ENCODE data around the gene PTGER1. TPM values are rescaled to one million over a fixed set of nuclear protein-coding genes. Genes with fewer than 3 reads are reported as not detected.

The PTGER1 gene
- total and polyA plus RNA-seq, 2 of the 8 experiments (the other 6 are each of a cell fraction or from before 2014, with no cell fraction given), result 0.20 to 0.41 TPM

- TF ChIP-seq CBX5 (IDR thresholded peaks at IDR 0.05; ENCODE audit: low read depth, low read length) (no peak), PHF8 (conservative IDR thresholded peaks at IDR 0.05; ENCODE audit: low read depth, low read length) (no peak), E2F6 (IDR thresholded peaks at IDR 0.05) (no peak), MAX (IDR thresholded peaks at IDR 0.05) (no peak), TCF12 (IDR thresholded peaks at IDR 0.05; ENCODE audit: low read depth, low read length) (no peak), MAFK (IDR thresholded peaks at IDR 0.05; ENCODE audit: low read depth, low read length) (no peak), EGR1 (IDR thresholded peaks at IDR 0.05; ENCODE audit: borderline replicate concordance, low read depth, low read length) (no peak), RXRA (IDR thresholded peaks at IDR 0.05; ENCODE audit: insufficient read depth, low read depth, low read length) (no peak), BACH1 (IDR thresholded peaks at IDR 0.05; ENCODE audit: low read length) (no peak), CREB1 (IDR thresholded peaks at IDR 0.05) (no peak), RAD21 (IDR thresholded peaks at IDR 0.05 in 1 of 2, conservative IDR thresholded peaks at IDR 0.05 in 1 of 2; ENCODE audit: low read depth in 2 of 2, low read length in 2 of 2) (no peak)
Observed at GRCh38 chr19:14519860-14520407, 44.8 kb upstream of the PTGER1 start (continued).
